ELR (cell line): ENCODE measurements around the gene SERINC3.
A peak's percentile ranks its signal among the peaks of the same experiment; 100 is the strongest.

Source experiments
- DNase-seq: peaks from one replicate; pipeline ENCODE4 v3.0.0-alpha.2; 2015; ENCODE audit warnings: low read depth

The SERINC3 gene

DNA sequence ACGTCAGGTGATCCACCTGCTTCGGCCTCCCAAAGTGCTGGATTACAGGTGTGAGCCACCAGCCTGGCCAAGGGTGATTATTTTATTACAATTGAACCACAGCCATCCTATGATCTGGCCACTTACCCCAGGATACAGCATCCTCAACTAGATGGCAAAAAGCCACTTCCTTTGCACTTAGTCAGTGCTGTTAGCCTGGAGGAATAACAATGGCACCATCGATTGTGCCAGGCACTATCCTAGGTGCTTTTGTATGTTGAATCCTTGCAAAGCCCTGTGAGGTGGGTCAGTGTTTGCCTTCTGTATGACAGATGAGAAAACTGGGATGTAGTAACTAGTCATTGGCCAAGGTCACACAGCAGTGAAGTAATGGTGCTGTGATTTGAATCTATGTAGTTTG is 57.4 kb downstream of the SERINC3 start:
- DNase-seq, result peak; percentile 35

DNA sequence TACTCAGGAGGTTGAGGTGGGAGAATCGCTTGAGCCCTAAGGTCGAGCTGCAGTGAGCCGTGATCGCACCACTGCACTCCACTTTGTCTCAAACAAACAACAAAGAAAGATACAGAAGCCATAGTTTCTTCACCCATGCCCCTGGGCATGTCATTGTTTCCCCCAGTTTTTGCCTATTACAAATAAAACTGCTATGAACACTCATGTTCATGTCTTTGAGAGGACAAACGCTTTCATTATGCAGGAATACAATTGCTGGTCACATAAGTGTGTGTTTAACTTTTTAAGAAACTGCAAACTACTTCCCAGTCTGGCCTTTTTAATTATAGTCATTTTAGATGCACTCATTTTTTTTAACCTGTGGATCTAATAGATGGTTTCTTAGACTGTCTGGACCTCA is 58.4 kb downstream of the SERINC3 start:
- no peak for DNase-seq

DNA sequence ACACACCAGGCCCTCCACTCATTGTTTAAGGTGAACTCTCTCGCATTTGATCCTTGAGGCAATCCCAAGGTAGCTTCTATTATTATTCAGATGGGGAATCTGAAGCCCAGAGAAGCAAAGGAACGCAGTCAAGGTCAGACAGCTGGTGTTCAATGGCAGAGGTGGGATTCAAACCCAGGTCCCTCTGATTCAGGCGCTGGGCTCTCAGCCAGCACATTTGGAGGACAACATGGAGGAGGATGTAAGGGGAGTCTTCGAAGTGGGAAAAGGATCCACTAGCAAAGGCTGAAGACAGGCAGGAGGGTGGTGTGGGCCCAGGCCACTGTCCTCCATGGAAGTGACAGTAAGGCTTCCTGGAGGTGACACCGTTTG is 60.1 kb downstream of the SERINC3 start:
- DNase-seq, result no peak

DNA sequence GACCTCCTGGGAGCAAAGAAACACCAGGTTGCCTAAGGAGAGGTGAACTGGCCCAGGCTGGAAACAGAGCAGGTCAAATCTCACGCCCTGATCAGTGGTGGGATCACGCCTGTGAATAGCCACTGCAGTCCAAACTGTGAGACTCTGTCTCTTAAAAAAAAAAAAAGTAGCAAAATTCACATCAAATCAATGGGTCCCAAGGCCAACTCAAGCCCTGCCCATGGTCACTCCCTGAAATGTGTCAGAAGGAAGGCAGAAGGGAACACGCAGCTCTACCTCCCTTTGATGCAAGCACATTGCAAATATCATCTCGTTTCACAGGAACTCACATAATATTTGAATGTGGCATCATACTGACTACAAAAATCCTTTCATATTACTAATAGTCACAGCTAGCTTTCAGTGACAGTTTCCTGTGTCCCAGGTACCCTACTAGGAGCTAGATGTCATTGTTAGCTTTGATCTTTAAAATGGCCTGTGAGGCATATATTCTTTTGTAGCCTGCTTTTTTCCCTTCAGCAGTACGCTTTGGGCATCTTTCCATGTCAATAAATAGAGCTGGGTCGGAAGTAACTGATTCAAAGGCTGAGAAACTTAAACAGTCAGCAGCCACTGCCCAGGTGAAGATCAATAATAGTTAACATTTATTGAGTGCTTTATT is 60.6 kb downstream of the SERINC3 start:
- no peak for DNase-seq

DNA sequence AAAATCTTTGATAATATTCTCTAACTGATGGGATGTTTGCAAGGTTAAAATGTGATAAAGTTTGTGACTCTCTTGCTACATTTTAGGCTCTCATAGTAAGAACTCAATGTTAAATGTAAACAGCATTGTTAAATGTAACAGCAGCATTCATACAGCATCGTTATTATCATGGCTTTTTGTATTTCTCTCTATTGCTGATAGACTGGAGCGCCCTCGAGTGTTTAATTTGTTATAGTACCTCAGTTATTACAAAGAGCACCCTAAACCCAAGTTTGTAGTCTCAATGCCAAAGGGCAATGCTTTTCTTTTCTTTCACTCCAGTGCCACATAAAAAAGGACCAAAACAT is 61.1 kb downstream of the SERINC3 start:
- peak; percentile 65 for DNase-seq

DNA sequence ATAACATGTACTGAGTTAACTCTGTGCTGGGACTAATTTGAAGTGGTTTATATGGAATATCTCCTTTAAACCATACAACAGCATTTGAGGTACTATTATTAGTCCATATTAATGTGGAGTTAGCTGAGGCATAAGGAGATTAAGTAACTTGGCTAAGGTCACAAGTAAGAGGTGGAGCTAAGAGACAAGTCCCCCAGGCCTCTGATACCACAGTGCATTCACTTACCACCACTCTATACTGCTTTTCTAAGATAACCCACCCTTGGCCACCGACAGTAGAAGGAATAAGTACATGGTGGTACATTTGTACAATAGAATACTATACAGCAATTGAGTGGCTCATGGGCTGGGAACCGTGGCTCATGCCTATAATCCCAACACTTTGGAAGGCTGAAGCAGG is 62.6 kb downstream of the SERINC3 start:
- no peak for DNase-seq

DNA sequence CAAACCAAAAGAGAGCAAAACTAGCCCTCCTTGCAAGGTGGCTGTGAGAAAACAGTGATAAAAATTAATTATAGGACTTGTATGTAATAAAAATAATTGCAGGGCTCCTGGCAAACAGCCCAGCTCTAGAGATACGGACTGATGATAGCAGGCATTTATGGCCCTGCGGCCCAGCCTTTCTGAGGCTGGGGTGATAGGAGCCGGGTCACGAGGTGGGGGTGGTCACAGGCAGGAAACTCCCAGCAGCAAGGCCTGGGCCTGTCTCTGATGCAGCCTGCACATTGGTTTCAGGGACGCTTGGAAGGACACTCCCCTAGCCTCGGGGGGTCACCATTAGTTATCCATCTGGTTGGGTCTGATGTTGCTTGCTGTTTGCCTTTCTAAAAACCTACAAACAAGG is 64.9 kb downstream of the SERINC3 start:
- no peak for DNase-seq

DNA sequence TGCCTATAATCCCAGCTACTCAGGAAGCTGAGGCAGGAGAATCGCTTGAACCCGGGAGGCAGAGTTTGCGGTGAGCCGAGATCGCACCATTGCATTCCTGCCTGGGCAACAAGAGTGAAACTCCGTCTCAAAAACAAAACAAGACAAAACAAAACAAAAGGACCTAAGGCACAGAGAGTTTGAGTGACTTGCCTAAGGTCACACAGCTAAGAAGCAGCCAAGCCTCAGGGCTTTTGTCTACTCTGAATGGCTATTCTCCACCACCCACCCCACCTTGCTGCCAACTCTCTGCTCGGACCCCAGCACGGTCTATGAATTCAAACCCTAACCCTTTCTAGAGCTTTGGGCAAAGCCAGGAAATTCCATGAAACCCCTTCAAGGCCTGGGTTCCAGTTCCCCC is 65.3 kb downstream of the SERINC3 start:
- no peak for DNase-seq

DNA sequence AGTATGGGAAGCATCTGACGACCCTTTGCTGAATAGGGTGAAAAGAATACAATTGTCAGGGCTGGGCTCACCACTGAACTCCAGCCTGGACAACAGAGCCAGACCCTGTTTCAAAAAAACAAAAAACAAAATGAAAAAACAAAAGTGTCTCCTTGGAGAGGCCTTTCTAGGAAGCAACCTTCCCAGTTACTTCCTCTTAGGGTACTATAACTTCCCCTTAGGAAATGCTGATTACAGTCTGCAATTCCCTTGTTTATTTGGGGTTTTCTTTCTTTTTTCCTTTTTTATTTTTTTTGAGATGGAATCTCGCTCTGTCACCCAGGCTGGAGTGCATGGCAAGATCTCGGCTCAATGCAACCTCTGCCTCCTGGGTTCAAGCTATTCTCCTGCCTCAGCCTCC is 66.7 kb downstream of the SERINC3 start:
- DNase-seq, result no peak

DNA sequence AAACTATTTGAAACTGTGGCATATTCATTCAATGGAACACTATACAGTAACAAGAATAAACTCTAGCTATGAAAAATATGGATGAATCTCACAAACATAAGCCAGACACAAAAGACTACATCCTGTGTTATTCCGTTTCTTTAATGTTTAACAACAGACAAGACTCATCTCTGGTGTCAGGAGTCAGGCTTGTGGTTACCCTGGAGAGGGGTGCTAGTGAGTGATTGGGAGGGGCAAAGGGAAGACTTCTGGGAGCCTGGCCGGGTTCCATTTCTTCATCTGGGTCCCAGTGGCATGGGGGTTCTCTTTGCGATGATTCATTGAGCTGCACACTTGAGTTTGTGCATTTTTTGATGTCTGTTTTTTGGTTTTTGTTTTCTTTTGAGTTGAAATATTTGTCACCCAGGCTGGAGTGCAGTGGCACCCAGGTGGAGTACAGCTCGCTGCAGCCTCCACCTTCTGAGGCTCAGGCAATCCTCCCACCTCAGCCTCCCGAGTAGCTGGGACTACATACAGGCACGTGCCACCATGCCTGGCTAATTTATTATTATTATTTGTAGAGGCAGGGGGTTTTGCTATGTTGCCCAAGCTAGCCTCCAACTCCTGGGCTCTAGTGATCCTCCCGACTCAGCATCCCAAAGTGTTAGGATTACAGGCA is 67.4 kb downstream of the SERINC3 start:
- no peak for DNase-seq

DNA sequence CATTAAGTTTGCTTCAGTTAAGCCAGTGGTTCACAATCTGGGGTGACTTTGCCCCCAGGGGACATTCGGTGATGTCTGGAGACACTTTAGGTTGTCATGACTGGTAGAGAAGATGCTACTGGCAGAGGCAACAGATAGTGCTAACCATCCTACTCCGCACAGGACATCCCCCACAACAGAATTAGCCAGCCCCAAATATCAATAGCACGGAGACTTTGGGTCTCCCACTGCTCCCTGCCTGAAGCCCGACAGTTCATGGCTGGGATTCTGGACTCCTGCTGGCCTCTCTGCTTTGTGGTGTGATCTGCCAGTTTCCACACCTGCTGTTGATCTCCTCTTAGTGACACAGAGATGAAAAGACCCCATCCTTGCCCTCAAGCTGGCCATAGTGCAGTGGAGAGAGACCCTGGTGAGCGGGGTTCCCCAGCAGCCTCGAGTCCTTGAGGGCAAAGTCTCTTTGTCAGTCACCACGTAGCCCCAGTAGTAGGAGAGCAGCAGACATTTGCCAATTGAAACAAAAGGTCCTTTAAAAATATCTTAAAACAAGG is 70.9 kb downstream of the SERINC3 start:
- no peak for DNase-seq

DNA sequence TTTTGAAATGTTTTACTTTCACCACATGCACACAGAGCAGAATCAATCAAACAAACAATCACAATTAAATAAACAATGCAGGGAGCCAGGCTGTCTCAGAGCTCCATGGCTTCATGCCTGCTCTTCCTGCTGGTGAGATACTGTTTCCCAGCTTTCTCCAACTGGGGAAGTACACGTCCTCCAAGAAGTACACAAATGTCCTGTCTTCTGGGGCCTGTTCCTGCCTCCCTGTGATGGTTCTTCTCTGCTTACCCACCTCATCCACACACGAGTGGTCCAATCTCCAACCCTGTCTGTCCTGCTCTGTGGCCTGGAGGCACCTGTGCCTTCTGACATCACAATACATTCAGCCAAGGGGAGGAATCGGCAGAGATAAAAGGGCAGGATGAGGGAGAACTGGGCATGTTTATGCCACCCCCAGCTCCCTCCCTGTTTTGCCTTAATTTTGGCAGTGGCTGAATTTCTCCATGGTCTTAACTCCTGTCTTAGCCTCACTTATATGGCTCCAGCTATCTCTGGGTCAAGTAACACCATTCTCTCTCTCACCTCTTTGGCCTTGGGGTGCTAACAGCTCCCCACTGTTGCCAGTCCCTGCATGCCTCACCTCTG is 71.5 kb downstream of the SERINC3 start:
- DNase-seq, result no peak

DNA sequence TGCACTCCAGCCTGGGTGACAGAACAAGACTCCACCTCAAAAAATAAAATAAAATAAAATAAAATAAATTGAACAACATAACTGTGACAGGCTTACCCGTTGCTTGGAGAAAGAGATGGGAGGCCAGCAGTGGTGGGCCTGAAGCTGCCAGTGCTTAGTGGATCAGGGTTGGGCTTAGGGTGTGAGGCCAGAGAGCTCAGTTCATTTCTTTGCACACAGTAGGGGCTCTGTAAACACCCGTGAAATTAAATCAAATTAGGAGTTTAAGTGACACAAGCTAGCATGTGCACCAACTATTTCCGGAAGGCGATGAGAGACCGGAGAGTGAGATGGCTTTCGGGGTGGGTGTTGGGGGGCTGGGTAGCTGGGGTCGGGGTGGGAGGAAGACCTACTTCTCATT is 72.0 kb downstream of the SERINC3 start:
- no peak for DNase-seq

DNA sequence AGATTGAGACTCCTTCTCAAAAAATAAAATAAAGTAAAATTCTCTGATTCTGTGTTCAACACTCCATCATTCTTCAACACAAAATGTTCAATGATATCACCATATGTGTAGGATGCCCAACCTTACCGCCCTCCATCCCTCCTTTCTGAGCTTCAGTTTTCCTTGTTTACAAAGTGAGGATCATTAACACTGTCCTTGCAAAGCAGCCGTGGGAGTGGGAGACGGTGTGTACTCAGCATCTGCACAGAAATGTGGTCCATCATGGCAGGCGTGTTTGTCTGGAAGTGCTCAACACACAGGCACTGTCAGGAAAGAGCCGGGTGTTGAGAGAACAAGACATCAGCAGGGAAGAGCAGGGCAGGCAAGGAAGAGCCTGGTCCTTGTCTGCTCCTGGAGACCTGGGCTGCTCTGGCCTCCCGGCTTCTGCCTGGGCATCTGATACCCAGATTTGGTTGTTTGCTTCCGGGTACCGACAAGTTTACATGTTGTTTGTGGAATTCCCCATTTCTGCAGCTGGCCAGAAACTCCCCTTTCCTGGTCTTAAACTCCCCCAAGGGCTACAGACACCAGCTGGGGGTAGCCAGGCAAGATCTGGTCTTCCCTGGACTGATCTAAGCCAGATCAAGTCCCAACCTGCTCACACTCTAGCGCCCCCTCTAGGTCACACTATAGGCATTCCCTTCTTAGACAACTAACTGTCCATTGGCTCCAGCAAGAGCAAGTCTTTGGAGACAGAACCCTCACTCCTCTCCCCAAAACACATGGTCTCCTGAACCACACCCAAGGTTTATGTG is 72.9 kb downstream of the SERINC3 start:
- peak; percentile 44 for DNase-seq

DNA sequence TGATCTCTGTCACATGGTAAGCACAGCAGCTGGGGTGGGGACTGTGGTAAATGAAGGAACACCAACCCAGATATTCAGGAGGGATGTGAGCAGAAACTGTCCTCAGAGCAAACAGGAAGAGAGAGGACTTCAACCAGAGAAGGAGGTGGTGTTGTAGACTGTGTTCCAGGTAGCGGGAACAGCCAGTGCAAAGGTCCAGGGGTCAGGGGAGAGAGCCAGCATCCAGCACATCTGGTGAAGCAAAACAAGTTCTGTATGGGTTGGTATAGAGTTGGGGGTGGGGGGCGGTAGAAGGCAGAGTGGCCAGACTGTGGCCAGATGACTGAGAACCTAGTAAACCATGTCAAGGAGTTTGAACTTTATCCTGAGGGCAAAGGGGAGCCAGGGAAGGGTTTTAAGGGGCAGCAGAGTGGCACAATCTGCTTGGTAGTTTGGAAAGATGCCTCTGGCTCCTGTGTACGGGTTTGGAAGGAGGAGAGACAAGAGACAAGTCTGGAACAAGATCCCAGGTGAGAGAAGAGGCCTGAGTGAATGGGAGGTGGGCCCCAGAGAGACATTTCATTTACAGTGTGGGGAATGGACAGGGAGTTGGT is 73.9 kb downstream of the SERINC3 start:
- no peak for DNase-seq
